Left lung (tissue), 10 donors: ENCODE measurements around the gene EXOC1. TPM values are rescaled to one million over a fixed set of nuclear protein-coding genes. Genes with fewer than 3 reads are reported as not detected.

Experiments
- ATAC-seq: fragments of 200-7000 bp; cut with Tn5 transposase; one replicate; pipeline ENCODE4 v1.9.1; 2020; ENCODE audit warnings: moderate library complexity
- DNase-seq, 4 donors: peaks; one replicate each; pipeline ENCODE4 v3.0.0-alpha.2; 2013 to 2020
- H3K27ac ChIP-seq, 2 donors: fragments of 200-600 bp; sonication (generic) in 1 of 2; one replicate each; pipeline versions ENCODE4 v1.5.0 to v1.8.0; 2020 to 2021
- H3K27me3 ChIP-seq, 2 donors: fragments of 200-600 bp; sonication (generic) in 1 of 2; one replicate each; pipeline versions ENCODE4 v1.5.0 to v1.8.0; 2020 to 2021
- H3K36me3 ChIP-seq, 2 donors: fragments of 200-600 bp; sonication (generic) in 1 of 2; one replicate each; pipeline versions ENCODE4 v1.5.0 to v1.8.0; 2020 to 2021
- H3K4me1 ChIP-seq, 2 donors: fragments of 200-600 bp; one replicate each; pipeline ENCODE4 v1.8.0; 2021
- H3K4me3 ChIP-seq, 2 donors: fragments of 200-600 bp; sonication (generic) in 1 of 2; one replicate each; pipeline versions ENCODE4 v1.5.0 to v1.8.0; 2020 to 2021; ENCODE audit warnings: mild to moderate bottlenecking in 1 of 2
- H3K9me3 ChIP-seq, 2 donors: fragments of 200-600 bp; sonication (generic) in 1 of 2; one replicate each; pipeline versions ENCODE4 v1.5.0 to v1.8.0; 2020 to 2021
- intact Hi-C, 2 donors: fragments of 100-400 bp; cut with DNase I; formaldehyde crosslinking; loops; one replicate each; pipeline versions ENCODE4 v1.11.2 to v1.14.2; 2022
- polyA plus RNA-seq, 6 donors: library from polyadenylated mRNA; unstranded; fragments of 120-200 nt; gene quantifications; one replicate each; pipeline ENCODE4 v1.2.1, GENCODE V29; 2013; ENCODE audit not compliant: insufficient read length in 6 of 6
- total RNA-seq, 2 donors: library from RNA; stranded (reverse); fragmentation: NEBNext Ultra II Directional; extraction: Animal tissue kit (Norgen Biotek cat#: 25700); gene quantifications; one replicate each; pipeline ENCODE4 v1.2.1, GENCODE V29; 2021
- TF ChIP-seq, protein P1 (sequence below), 2 donors: fragments of 200-600 bp; sonication (generic) in 1 of 2; IDR thresholded peaks; one replicate each; pipeline versions ENCODE4 v1.5.0 to v1.8.0; 2021; ENCODE audit warnings: antibody characterized with exemption in 2 of 2
- donor health status: DM: no; HTN: yes; CAD: no.
- donor health status: DM: no; HTN: no; CAD: no.

EXOC1 gene
- total and polyA plus RNA-seq, 8 donors = 30.1 to 53.7 (median 48.0) TPM

DNA sequence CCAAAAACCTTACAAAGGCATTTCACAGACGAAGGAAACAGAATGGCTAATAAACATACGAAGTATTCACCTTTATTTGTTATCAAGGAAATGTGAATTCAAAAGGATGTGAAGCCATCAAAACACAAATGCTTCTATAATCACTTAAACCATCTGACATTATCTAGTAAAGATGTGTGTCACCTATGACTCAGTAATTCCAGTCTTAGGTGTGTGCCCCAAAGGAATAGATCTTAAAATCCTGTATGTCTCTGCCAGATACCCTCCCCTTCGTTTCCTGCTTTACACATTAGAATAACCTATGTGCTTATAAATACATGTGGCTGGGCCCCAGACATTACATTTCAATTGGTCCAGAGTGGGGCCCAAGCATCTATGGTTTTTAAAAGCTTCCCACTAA lies 53.5 kb downstream of the EXOC1 start:
- DNase-seq (no peak), ATAC-seq (no peak)
- Histone ChIP-seq H3K27me3 (no peaks in the 10 kb centered on the region), H3K36me3 (peaks cover 0 to 40% of the 10 kb centered on the region in 2 donors), H3K9me3 (peaks cover 0 to 1% of the 10 kb centered on the region in 2 donors), H3K4me3 (no peak overlapping the region), H3K27ac (no peak overlapping the region), H3K4me1 (peaks cover 0 to 11% of the 10 kb centered on the region in 2 donors)
- intact Hi-C loops = no loop called here
- TF ChIP-seq, protein P1, sequence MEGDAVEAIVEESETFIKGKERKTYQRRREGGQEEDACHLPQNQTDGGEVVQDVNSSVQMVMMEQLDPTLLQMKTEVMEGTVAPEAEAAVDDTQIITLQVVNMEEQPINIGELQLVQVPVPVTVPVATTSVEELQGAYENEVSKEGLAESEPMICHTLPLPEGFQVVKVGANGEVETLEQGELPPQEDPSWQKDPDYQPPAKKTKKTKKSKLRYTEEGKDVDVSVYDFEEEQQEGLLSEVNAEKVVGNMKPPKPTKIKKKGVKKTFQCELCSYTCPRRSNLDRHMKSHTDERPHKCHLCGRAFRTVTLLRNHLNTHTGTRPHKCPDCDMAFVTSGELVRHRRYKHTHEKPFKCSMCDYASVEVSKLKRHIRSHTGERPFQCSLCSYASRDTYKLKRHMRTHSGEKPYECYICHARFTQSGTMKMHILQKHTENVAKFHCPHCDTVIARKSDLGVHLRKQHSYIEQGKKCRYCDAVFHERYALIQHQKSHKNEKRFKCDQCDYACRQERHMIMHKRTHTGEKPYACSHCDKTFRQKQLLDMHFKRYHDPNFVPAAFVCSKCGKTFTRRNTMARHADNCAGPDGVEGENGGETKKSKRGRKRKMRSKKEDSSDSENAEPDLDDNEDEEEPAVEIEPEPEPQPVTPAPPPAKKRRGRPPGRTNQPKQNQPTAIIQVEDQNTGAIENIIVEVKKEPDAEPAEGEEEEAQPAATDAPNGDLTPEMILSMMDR (IDR thresholded peaks at IDR 0.05) = no peak

DNA sequence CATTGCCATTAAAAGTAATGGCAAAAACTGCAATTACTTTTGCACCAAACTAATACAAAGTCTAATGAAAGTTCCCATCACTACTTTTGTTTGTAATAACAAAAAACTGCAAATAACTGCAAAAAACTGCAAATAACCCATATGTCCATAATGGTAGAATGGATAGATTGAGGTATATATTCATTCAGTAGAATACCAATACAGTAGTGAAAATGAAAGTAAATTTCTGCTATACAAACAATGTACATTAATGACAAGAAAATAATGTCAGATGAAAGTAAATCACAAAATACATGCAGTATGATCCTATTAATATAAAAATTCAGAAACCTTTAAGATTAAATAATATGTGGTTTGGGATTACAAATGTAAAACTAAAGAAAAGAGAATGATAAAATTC lies 54.0 kb downstream of the EXOC1 start:
- Histone ChIP-seq H3K36me3 (peaks cover 0 to 35% of the 10 kb centered on the region in 2 donors), H3K4me3 (no peak overlapping the region), H3K9me3 (peaks cover 0 to 1% of the 10 kb centered on the region in 2 donors), H3K27me3 (no peaks in the 10 kb centered on the region), H3K27ac (no peak overlapping the region), H3K4me1 (peaks cover 0 to 11% of the 10 kb centered on the region in 2 donors)
- intact Hi-C loops = no loop called here
- ATAC-seq (no peak), DNase-seq (no peak)
- TF ChIP-seq, protein P1 (IDR thresholded peaks at IDR 0.05) = no peak

DNA sequence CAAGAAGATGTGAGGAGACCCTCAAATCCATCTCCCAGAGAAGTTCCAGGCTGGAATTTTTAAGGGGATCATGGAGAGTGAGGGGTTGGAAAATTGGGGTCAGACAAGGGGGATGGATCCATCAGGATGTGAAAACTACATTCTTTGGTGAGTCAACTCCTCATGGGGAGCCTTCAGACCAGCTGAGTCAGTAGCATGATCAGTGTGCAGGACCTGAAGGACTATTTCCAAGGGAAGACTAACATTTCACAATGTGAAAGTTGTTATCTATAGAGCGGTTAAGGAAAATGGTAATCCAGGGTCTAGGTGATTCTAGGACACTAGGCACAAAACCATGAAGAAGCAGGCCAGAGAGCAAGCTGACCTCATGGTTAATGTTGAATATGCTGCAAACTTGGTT lies 56.7 kb downstream of the EXOC1 start:
- intact Hi-C loops = no loop called here
- peaks cover 0 to 15% of the 10 kb centered on the region in 2 donors for H3K36me3 ChIP-seq
- H3K4me3 ChIP-seq = no peak overlapping the region
- H3K27ac ChIP-seq = no peak overlapping the region
- peaks cover 0 to 1% of the 10 kb centered on the region in 2 donors for H3K9me3 ChIP-seq
- DNase-seq (no peak), ATAC-seq (no peak)
- no peaks in the 10 kb centered on the region for H3K27me3 ChIP-seq
- H3K4me1 ChIP-seq = peaks cover 0 to 11% of the 10 kb centered on the region in 2 donors
- TF ChIP-seq, protein P1 (IDR thresholded peaks at IDR 0.05) = no peak

DNA sequence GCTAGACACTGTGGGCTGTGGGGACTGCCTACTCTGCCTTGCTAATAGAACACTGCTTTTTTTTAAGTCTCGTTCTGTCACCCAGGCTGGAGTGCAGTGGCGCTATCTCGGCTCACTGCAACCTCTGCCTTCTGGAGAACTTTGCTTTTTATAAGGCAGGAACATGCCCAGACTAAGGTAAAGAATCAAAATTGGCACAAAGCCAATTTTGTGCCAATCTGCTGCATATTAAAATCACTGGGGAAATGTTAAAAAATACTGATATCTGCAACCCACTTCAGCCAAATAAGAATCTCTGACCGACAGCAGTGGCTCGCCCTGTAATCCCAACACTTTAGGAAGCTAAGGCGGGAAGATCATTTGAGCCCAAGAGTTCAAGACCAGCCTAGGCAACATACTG lies 58.8 kb downstream of the EXOC1 start:
- Histone ChIP-seq H3K4me1 (peaks cover 0 to 8% of the 10 kb centered on the region in 2 donors), H3K27me3 (no peaks in the 10 kb centered on the region), H3K9me3 (no peaks in the 10 kb centered on the region), H3K27ac (no peak overlapping the region), H3K36me3 (no peaks in the 10 kb centered on the region), H3K4me3 (no peak overlapping the region)
- ATAC-seq = no peak
- no peak for DNase-seq
- TF ChIP-seq, protein P1 (IDR thresholded peaks at IDR 0.05) = no peak
- intact Hi-C loops = no loop called here

DNA sequence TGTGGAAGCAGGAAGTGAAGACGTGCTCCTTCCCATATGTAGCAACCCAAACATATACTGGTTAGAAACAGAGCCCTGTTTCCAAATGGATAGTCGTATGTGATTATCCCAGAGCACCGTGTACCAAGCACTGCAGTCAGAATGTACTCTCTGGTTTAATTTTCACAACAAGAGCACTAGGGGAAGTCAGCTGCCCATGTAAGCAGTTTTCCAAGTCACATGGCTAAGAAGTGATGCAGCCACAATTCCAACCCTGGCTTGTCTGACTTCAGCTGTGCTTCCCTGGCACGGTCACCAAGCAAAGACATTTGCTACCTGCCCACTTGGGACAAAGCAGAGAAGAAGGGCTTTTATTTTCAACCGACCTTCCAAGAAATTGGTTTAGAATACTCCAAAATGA lies 67.1 kb downstream of the EXOC1 start:
- peak; percentile 65 for ATAC-seq
- intact Hi-C loops = no loop called here
- no peaks in the 10 kb centered on the region for H3K4me1 ChIP-seq
- no peak overlapping the region for H3K4me3 ChIP-seq
- no peaks in the 10 kb centered on the region for H3K27me3 ChIP-seq
- H3K36me3 ChIP-seq = no peaks in the 10 kb centered on the region
- DNase-seq = no peak
- H3K27ac ChIP-seq = peak overlapping the region; percentile 7 to 31
- H3K9me3 ChIP-seq = no peaks in the 10 kb centered on the region
- TF ChIP-seq, protein P1 (IDR thresholded peaks at IDR 0.05) = no peak
